K562 (cell line): ENCODE data around the gene HLA-B. TPM values are rescaled to one million over a fixed set of nuclear protein-coding genes. Genes with fewer than 3 reads are reported as not detected.

Source experiments
- BRCA1 ChIP-seq, 2 experiments: fragments of 450-650 bp in 1 of 2; sonication (generic) in 1 of 2; formaldehyde crosslinking in 1 of 2; IDR thresholded peaks; 2 replicates each; pipeline versions ENCODE4 v1.5.0 to v1.6.1; 2017 to 2020; ENCODE audit warnings: mild to moderate bottlenecking in 1 of 2, missing genetic modification reagents in 1 of 2
- CEBPB ChIP-seq: fragments of 450-650 bp; IDR thresholded peaks from 2 replicates; pipeline ENCODE4 v1.6.1; 2016; ENCODE audit warnings: missing genetic modification characterization, missing compliant biosample characterization
- CEBPG ChIP-seq, 3 experiments: fragments of 200-800 bp in 1 of 3; sonication (Bioruptor generic) in 1 of 3; sonication (generic) in 1 of 3; formaldehyde crosslinking in 1 of 3; IDR thresholded peaks in 2 of 3; conservative IDR thresholded peaks in 1 of 3; 2 replicates each; pipeline versions ENCODE4 v1.6.1 to v1.8.0; 2016 to 2022; ENCODE audit warnings: missing compliant biosample characterization in 2 of 3, missing genetic modification characterization in 2 of 3, mild to moderate bottlenecking in 1 of 3, missing genetic modification reagents in 1 of 3
- FOXM1 ChIP-seq, 2 experiments: fragments of 450-650 bp in 1 of 2; sonication (generic) in 1 of 2; formaldehyde crosslinking in 1 of 2; IDR thresholded peaks; 2 replicates each; pipeline versions ENCODE4 v1.6.1 to v1.9.0; 2017 to 2022; ENCODE audit warnings: low read depth in 2 of 2, mild to moderate bottlenecking in 2 of 2, missing genetic modification reagents in 1 of 2, moderate library complexity in 1 of 2
- GTF2A2 ChIP-seq: IDR thresholded peaks from 2 replicates; pipeline ENCODE4 v1.6.1; 2016; ENCODE audit warnings: mild to moderate bottlenecking, missing genetic modification characterization, missing compliant biosample characterization
- HDAC2 ChIP-seq: fragments of 450-650 bp; IDR thresholded peaks from 2 replicates; pipeline ENCODE4 v1.6.1; 2016; ENCODE audit warnings: mild to moderate bottlenecking
- HEY1 ChIP-seq: fragments of 250-450 bp; sonication (Bioruptor Pico); IDR thresholded peaks from 2 replicates; pipeline ENCODE4 v1.5.0; 2020; ENCODE audit warnings: mild to moderate bottlenecking, moderate library complexity, borderline replicate concordance
- HMBOX1 ChIP-seq: sonication (generic); IDR thresholded peaks from 2 replicates; pipeline ENCODE4 v1.6.1; 2016
- HSF4 ChIP-seq: fragments of 250-450 bp; sonication (Bioruptor Pico); IDR thresholded peaks from 2 replicates; pipeline ENCODE4 v2.1.2; 2022; ENCODE audit warnings: mild to moderate bottlenecking, moderate library complexity, borderline replicate concordance
- KDM4B ChIP-seq, 2 experiments: fragments of 450-650 bp in 1 of 2; sonication (generic) in 1 of 2; IDR thresholded peaks; 2 replicates each; pipeline ENCODE4 v1.6.1; 2016 to 2017; ENCODE audit warnings: borderline replicate concordance in 2 of 2, antibody characterized with exemption in 1 of 2, low read depth in 1 of 2, mild to moderate bottlenecking in 1 of 2
- NCOA1 ChIP-seq: fragments of 450-650 bp; IDR thresholded peaks from 2 replicates; pipeline ENCODE4 v1.6.1; 2016; ENCODE audit warnings: low read depth
- NCOR1 ChIP-seq: fragments of 450-650 bp; IDR thresholded peaks from 2 replicates; pipeline ENCODE4 v1.6.1; 2016; ENCODE audit warnings: mild to moderate bottlenecking, moderate library complexity
- NRF1 ChIP-seq, 2 experiments: fragments of 450-650 bp; IDR thresholded peaks in 1 of 2; conservative IDR thresholded peaks in 1 of 2; 2 replicates each; pipeline ENCODE4 v1.6.1; 2014; ENCODE audit warnings: mild to moderate bottlenecking in 2 of 2
- PHF8 ChIP-seq: fragments of 200-600 bp; sonication (generic); IDR thresholded peaks from 2 replicates; pipeline ENCODE4 v1.6.1; 2012; ENCODE audit warnings: mixed run types, mild to moderate bottlenecking, inconsistent platforms, low read length, moderate library complexity, borderline replicate concordance
- POLR3G ChIP-seq: IDR thresholded peaks from 2 replicates; pipeline ENCODE4 v1.6.1; 2011; ENCODE audit not compliant: insufficient read length, insufficient replicate concordance; ENCODE audit errors: extremely low read depth
- RBFOX2 ChIP-seq: fragments of 200-400 bp; formaldehyde crosslinking; IDR thresholded peaks from 2 replicates; pipeline ENCODE4 v1.6.1; 2017; ENCODE audit warnings: low read depth, mild to moderate bottlenecking, low read length, moderate library complexity
- SIN3A ChIP-seq, 2 experiments: fragments of 150-350 bp in 1 of 2; IDR thresholded peaks; 2 replicates each; pipeline ENCODE4 v1.6.1; 2011 to 2016; ENCODE audit warnings: borderline replicate concordance in 2 of 2, low read depth in 2 of 2, low read length in 2 of 2, mild to moderate bottlenecking in 2 of 2, moderate library complexity in 2 of 2; ENCODE audit not compliant: control insufficient read depth in 1 of 2
- SMARCC2 ChIP-seq: fragments of 450-650 bp; IDR thresholded peaks from 2 replicates; pipeline ENCODE4 v1.6.1; 2017; ENCODE audit warnings: antibody characterized with exemption, moderate library complexity, mild to moderate bottlenecking, low read depth
- SP1 ChIP-seq: sonication (generic); formaldehyde crosslinking; IDR thresholded peaks from 2 replicates; pipeline ENCODE4 v1.8.1; 2022; ENCODE audit warnings: mild to moderate bottlenecking, missing genetic modification reagents
- TBP ChIP-seq: optimal IDR thresholded peaks from 2 replicates; pipeline ENCODE3; 2011; ENCODE audit warnings: low read depth, low read length, improper control_type of control experiment
- ZNF197 ChIP-seq: fragments of 200-800 bp; sonication (Bioruptor generic); IDR thresholded peaks from 2 replicates; pipeline ENCODE4 v1.6.1; 2016; ENCODE audit warnings: low read depth, missing genetic modification characterization, missing compliant biosample characterization
- ZNF316 ChIP-seq: fragments of 450-650 bp; IDR thresholded peaks from 2 replicates; pipeline ENCODE4 v1.6.1; 2016
- ZNF639 ChIP-seq, 2 experiments: fragments of 200-800 bp in 1 of 2; sonication (Bioruptor generic) in 1 of 2; sonication (generic) in 1 of 2; formaldehyde crosslinking in 1 of 2; IDR thresholded peaks in 1 of 2; conservative IDR thresholded peaks in 1 of 2; 2 replicates each; pipeline versions ENCODE4 v1.5.0 to v1.6.1; 2016 to 2020; ENCODE audit warnings: missing compliant biosample characterization in 1 of 2, missing genetic modification characterization in 1 of 2, missing genetic modification reagents in 1 of 2
- ZNF75A ChIP-seq: fragments of 450-650 bp; formaldehyde crosslinking; IDR thresholded peaks from 2 replicates; pipeline ENCODE4 v1.4.0; 2020; ENCODE audit warnings: mild to moderate bottlenecking
- polyA plus RNA-seq, 8 experiments: library from polyadenylated mRNA; depleted of rRNA in 4 of 8; stranded (reverse) in 5 of 8; unstranded in 3 of 8; fragments of >200 nt; fragmentation: Nextera tagmentation in 2 of 8; fragmentation: Illumina TruSeq in 1 of 8; extraction: Ambion mirVana in 2 of 8; extraction: Trizol in 1 of 8; gene quantifications; 2 replicates each; pipeline versions ENCODE4 v1.2.1 to v1.2.3, GENCODE V29; 2011 to 2014; ENCODE audit warnings: inconsistent platforms in 1 of 8, missing spikeins in 1 of 8
- total RNA-seq, 7 experiments: library from RNA; depleted of rRNA in 6 of 7; stranded (reverse); fragments of >200 nt in 6 of 7; fragmentation: Illumina TruSeq in 2 of 7; extraction: Trizol in 2 of 7; gene quantifications; 2 replicates each; pipeline versions ENCODE4 v1.2.1 to v1.2.3, GENCODE V29; 2011 to 2021; ENCODE audit warnings: low replicate concordance in 1 of 7

HLA-B gene
- total and polyA plus RNA-seq, 9 of the 15 experiments (the other 6 are each of a cell fraction or from before 2014, with no cell fraction given): 0.07 to 9.7 (median 0.65) TPM; not detected in 2

GRCh38 chr6:31400467-31401289, 43.7 kb upstream of the HLA-B start (continued):
- TF ChIP-seq ZNF639 (CRISPR knock-in tag; conservative IDR thresholded peaks at IDR 0.05 in 1 of 2, IDR thresholded peaks at IDR 0.05 in 1 of 2) (peak in 1 of 2 experiments; percentile 12; a peak in 1 of 4 replicates), KDM4B (IDR thresholded peaks at IDR 0.05; ENCODE audit: borderline replicate concordance in 2 of 2, low read depth in 1 of 2) (0 out of 4 replicates have a peak, but pooled peaks of 1 of the 2 experiments have one; percentile 50), GTF2A2 (tag) (no peak; the same call in 1 of the 2 replicates), CEBPB (tag) (peak; percentile 78), SP1 (CRISPR knock-in tag) (no peak), ZNF316 (no peak), NCOA1 (0 out of 2 replicates have a peak, but pooled peaks have one; percentile 20), HEY1 (no peak), SMARCC2 (no peak), TBP (peak; percentile 46), PHF8 (peak; percentile 13; the same call in 1 of the 2 replicates), FOXM1 (IDR thresholded peaks at IDR 0.05; ENCODE audit: low read depth) (peak; percentile 28; the same call in 1 of the 2 replicates), FOXM1 (CRISPR knock-in tag; IDR thresholded peaks at IDR 0.05; ENCODE audit: low read depth) (no peak), HSF4 (CRISPR knock-in tag) (no peak), NCOR1 (peak; percentile 35; the same call in 1 of the 2 replicates), HDAC2 (no peak), HMBOX1 (no peak), ZNF197 (CRISPR knock-in tag) (no peak), RBFOX2 (peak; percentile 63), POLR3G (no peak), SIN3A (IDR thresholded peaks at IDR 0.05; ENCODE audit: borderline replicate concordance in 2 of 2, control insufficient read depth in 1 of 2, low read depth in 2 of 2, low read length in 2 of 2) (0 out of 4 replicates have a peak, but pooled peaks of 1 of the 2 experiments have one; percentile 22), NRF1 (conservative IDR thresholded peaks at IDR 0.05 in 1 of 2, IDR thresholded peaks at IDR 0.05 in 1 of 2) (peak in 1 of 2 experiments; percentile 43; a peak in 2 of 4 replicates), BRCA1 (IDR thresholded peaks at IDR 0.05) (no peak), BRCA1 (CRISPR knock-in tag; IDR thresholded peaks at IDR 0.05) (no peak), CEBPG (CRISPR knock-in tag; IDR thresholded peaks at IDR 0.05) (no peak), CEBPG (tag; conservative IDR thresholded peaks at IDR 0.05 in 1 of 2, IDR thresholded peaks at IDR 0.05 in 1 of 2) (peak; percentile 48 to 52; a peak in 3 of 4 replicates), ZNF75A (CRISPR knock-in tag) (no peak; the same call in 1 of the 2 replicates)
